SU-DHL-6 (cell line): ENCODE results near the gene SPG21.

Source experiments
- EZH2phosphoT487 ChIP-seq: fragments of 200-600 bp; sonication (generic), shearing (Covaris generic); conservative IDR thresholded peaks from 2 replicates; pipeline ENCODE4 v1.6.1; 2018; ENCODE audit warnings: mild to moderate bottlenecking, antibody characterized with exemption, low read length, moderate library complexity, mixed read lengths
- TF ChIP-seq, protein P1 (sequence below): fragments of 200-600 bp; sonication (generic); IDR thresholded peaks from one replicate; pipeline ENCODE4 v1.5.1; 2017; ENCODE audit warnings: antibody characterized with exemption, mild to moderate bottlenecking, low read length, moderate library complexity; ENCODE audit not compliant: insufficient read depth, poor library complexity, severe bottlenecking

DNA sequence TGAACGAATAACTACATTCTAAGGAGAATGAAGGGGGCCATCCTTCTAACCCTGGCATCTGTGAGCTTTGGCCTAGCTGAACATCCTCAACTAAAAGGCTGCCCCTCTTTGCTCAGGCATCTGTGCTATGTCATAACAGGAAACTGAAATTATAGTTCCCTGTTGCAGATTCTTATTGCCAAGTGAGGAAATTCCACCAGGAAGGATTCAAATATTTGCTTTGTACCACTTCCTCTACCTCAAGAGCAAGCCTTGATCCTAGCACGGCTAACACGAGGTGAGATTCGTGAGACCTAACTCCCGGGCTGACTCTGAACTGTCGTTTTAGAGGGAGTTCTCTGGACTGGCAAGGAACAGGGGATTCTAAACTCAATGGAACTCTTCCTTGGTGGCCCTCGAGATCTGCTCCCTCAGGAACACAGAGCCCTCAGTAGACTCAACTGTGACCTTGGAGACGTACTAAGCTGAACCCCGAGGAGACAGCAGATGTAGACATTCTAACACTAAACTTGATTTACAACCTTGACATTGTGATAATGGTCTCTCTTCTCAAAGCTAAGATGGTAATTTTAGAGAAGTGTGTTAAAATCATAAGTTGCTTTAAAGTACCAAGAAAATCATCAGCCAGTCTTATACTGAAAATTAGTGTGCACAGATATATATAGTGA is 4.2 kb downstream of the SPG21 start:
- TF ChIP-seq, protein P1, sequence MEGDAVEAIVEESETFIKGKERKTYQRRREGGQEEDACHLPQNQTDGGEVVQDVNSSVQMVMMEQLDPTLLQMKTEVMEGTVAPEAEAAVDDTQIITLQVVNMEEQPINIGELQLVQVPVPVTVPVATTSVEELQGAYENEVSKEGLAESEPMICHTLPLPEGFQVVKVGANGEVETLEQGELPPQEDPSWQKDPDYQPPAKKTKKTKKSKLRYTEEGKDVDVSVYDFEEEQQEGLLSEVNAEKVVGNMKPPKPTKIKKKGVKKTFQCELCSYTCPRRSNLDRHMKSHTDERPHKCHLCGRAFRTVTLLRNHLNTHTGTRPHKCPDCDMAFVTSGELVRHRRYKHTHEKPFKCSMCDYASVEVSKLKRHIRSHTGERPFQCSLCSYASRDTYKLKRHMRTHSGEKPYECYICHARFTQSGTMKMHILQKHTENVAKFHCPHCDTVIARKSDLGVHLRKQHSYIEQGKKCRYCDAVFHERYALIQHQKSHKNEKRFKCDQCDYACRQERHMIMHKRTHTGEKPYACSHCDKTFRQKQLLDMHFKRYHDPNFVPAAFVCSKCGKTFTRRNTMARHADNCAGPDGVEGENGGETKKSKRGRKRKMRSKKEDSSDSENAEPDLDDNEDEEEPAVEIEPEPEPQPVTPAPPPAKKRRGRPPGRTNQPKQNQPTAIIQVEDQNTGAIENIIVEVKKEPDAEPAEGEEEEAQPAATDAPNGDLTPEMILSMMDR: no peak
- TF ChIP-seq EZH2phosphoT487: no peak
